ENCODE results near the gene SH3RF1.

DNA sequence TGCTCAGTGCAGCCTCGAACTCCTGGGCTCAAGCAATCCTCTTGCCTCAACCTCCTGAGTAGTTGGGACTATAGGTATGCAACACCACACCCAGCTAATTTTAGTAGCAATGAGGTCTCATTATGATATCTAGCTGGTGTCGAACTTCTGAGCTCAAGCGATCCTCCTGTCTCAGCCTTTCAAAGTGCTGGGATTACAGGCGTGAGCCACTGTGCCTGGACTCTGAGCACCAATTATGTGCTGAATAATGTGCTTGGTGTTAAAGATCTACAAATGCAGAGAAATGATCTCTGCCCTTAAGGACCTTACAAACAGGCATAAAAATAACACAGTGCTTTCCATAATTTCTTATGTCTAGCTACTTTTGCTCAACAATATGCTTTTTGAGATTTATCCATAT, 131.7 kb downstream of the SH3RF1 start:
- TF ChIP-seq EZH2 (IDR thresholded peaks at IDR 0.05) = no peak
- TF ChIP-seq, protein P1, sequence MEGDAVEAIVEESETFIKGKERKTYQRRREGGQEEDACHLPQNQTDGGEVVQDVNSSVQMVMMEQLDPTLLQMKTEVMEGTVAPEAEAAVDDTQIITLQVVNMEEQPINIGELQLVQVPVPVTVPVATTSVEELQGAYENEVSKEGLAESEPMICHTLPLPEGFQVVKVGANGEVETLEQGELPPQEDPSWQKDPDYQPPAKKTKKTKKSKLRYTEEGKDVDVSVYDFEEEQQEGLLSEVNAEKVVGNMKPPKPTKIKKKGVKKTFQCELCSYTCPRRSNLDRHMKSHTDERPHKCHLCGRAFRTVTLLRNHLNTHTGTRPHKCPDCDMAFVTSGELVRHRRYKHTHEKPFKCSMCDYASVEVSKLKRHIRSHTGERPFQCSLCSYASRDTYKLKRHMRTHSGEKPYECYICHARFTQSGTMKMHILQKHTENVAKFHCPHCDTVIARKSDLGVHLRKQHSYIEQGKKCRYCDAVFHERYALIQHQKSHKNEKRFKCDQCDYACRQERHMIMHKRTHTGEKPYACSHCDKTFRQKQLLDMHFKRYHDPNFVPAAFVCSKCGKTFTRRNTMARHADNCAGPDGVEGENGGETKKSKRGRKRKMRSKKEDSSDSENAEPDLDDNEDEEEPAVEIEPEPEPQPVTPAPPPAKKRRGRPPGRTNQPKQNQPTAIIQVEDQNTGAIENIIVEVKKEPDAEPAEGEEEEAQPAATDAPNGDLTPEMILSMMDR (IDR thresholded peaks at IDR 0.05) = no peak

Data from neural progenitor cell (in vitro differentiated cells).